ENCODE results near the gene SSC5D.

Gene SSC5D

DNA sequence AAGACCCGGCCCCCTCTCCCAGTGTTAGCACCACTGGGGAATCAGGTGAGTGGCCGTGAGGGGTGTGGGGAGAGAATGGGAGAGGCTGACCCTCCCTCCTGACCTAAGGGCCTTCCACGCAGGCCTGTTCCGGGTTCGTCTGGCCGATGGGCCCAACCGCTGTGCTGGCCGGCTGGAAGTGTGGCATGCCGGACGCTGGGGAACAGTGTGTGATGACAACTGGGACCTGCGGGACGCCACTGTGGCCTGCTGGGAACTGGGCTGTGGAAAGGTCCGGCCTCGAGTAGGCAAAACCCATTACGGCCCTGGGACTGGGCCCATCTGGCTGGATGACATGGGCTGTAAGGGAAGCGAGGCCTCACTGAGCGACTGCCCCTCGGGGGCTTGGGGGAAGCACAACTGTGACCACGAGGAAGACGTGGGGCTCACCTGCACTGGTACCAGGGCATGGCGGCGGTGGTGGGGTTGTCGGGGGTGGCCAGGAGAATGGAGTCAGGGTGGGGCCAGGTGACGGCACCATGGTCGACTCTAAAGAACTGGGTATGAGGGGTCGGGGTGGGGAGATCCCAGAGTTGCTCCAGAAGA, 12.2 kb downstream of the SSC5D start:
- TF ChIP-seq EP300 (IDR thresholded peaks at IDR 0.05; ENCODE audit: borderline replicate concordance) (no peak), FOXM1 (IDR thresholded peaks at IDR 0.05; ENCODE audit: borderline replicate concordance, low read depth) (no peak), USF1 (IDR thresholded peaks at IDR 0.05) (no peak), TCF12 (IDR thresholded peaks at IDR 0.05; ENCODE audit: low read depth) (no peak), TAF1 (IDR thresholded peaks at IDR 0.05; ENCODE audit: low read depth) (no peak), NFIC (IDR thresholded peaks at IDR 0.05) (no peak), ZBTB7A (IDR thresholded peaks at IDR 0.05; ENCODE audit: low read depth) (no peak), EGR1 (IDR thresholded peaks at IDR 0.05) (no peak), MAX (IDR thresholded peaks at IDR 0.05) (no peak), TEAD4 (IDR thresholded peaks at IDR 0.05) (no peak), REST (IDR thresholded peaks at IDR 0.05; ENCODE audit: low read depth) (no peak), CREB1 (IDR thresholded peaks at IDR 0.05; ENCODE audit: low read depth) (no peak), CEBPB (IDR thresholded peaks at IDR 0.05) (no peak), RAD21 (IDR thresholded peaks at IDR 0.05; ENCODE audit: low read depth) (no peak), YY1 (IDR thresholded peaks at IDR 0.05; ENCODE audit: low read depth) (no peak)

GRCh38 chr19:55502197-55502952, 14.1 kb downstream of the SSC5D start:
- TF ChIP-seq CREB1 (IDR thresholded peaks at IDR 0.05; ENCODE audit: low read depth) (no peak), ZBTB7A (IDR thresholded peaks at IDR 0.05; ENCODE audit: low read depth) (no peak), TCF12 (IDR thresholded peaks at IDR 0.05; ENCODE audit: low read depth) (no peak), USF1 (IDR thresholded peaks at IDR 0.05) (no peak), TEAD4 (IDR thresholded peaks at IDR 0.05) (no peak), YY1 (IDR thresholded peaks at IDR 0.05; ENCODE audit: low read depth) (no peak), RAD21 (IDR thresholded peaks at IDR 0.05; ENCODE audit: low read depth) (no peak), EGR1 (IDR thresholded peaks at IDR 0.05) (no peak), NFIC (IDR thresholded peaks at IDR 0.05) (no peak), TAF1 (IDR thresholded peaks at IDR 0.05; ENCODE audit: low read depth) (no peak), EP300 (IDR thresholded peaks at IDR 0.05; ENCODE audit: borderline replicate concordance) (no peak), MAX (IDR thresholded peaks at IDR 0.05) (no peak), CEBPB (IDR thresholded peaks at IDR 0.05) (no peak)

GRCh38 chr19:55503157-55503501, 14.9 kb downstream of the SSC5D start:
- TF ChIP-seq EGR1 (IDR thresholded peaks at IDR 0.05) (no peak), REST (IDR thresholded peaks at IDR 0.05; ENCODE audit: low read depth) (no peak), FOXM1 (IDR thresholded peaks at IDR 0.05; ENCODE audit: borderline replicate concordance, low read depth) (no peak), MAX (IDR thresholded peaks at IDR 0.05) (no peak), TEAD4 (IDR thresholded peaks at IDR 0.05) (no peak), ZBTB7A (IDR thresholded peaks at IDR 0.05; ENCODE audit: low read depth) (no peak), RAD21 (IDR thresholded peaks at IDR 0.05; ENCODE audit: low read depth) (no peak), CEBPB (IDR thresholded peaks at IDR 0.05) (no peak), NFIC (IDR thresholded peaks at IDR 0.05) (no peak), CREB1 (IDR thresholded peaks at IDR 0.05; ENCODE audit: low read depth) (no peak), EP300 (IDR thresholded peaks at IDR 0.05; ENCODE audit: borderline replicate concordance) (no peak), USF1 (IDR thresholded peaks at IDR 0.05) (no peak), TCF12 (IDR thresholded peaks at IDR 0.05; ENCODE audit: low read depth) (no peak)

GRCh38 chr19:55503502-55504251, 15.4 kb downstream of the SSC5D start:
- TF ChIP-seq EP300 (IDR thresholded peaks at IDR 0.05; ENCODE audit: borderline replicate concordance) (no peak), RAD21 (IDR thresholded peaks at IDR 0.05; ENCODE audit: low read depth) (peak; percentile 93), FOXM1 (IDR thresholded peaks at IDR 0.05; ENCODE audit: borderline replicate concordance, low read depth) (no peak), NFIC (IDR thresholded peaks at IDR 0.05) (no peak), TAF1 (IDR thresholded peaks at IDR 0.05; ENCODE audit: low read depth) (no peak), REST (IDR thresholded peaks at IDR 0.05; ENCODE audit: low read depth) (no peak), ZBTB7A (IDR thresholded peaks at IDR 0.05; ENCODE audit: low read depth) (peak; percentile 82), MAX (IDR thresholded peaks at IDR 0.05) (peak; percentile 100), USF1 (IDR thresholded peaks at IDR 0.05) (peak; percentile 65), TCF12 (IDR thresholded peaks at IDR 0.05; ENCODE audit: low read depth) (no peak), TEAD4 (IDR thresholded peaks at IDR 0.05) (no peak), CEBPB (IDR thresholded peaks at IDR 0.05) (no peak), YY1 (IDR thresholded peaks at IDR 0.05; ENCODE audit: low read depth) (no peak), EGR1 (IDR thresholded peaks at IDR 0.05) (no peak), CREB1 (IDR thresholded peaks at IDR 0.05; ENCODE audit: low read depth) (peak; percentile 91)

All from Ishikawa (cell line).